HepG2 (cell line): Measurements from ENCODE around the gene FBXO33. TPM values are rescaled to one million over a fixed set of nuclear protein-coding genes. Genes with fewer than 3 reads are reported as not detected.
A peak's percentile ranks its signal among the peaks of the same experiment; 100 is the strongest.

Source experiments
- HNRNPH1 ChIP-seq: fragments of 200-400 bp; formaldehyde crosslinking; optimal IDR thresholded peaks from 2 replicates; pipeline ENCODE3; 2017; ENCODE audit warnings: mild to moderate bottlenecking, low read depth, low read length
- KAT8 ChIP-seq: IDR thresholded peaks from 2 replicates; pipeline ENCODE4 v1.6.1; 2016; ENCODE audit warnings: missing genetic modification reagents, missing compliant biosample characterization
- MEIS1 ChIP-seq: sonication (generic); formaldehyde crosslinking; IDR thresholded peaks from 2 replicates; pipeline ENCODE4 v1.9.0; 2021; ENCODE audit warnings: mild to moderate bottlenecking, missing genetic modification reagents, moderate library complexity, borderline replicate concordance
- RBFOX2 ChIP-seq: fragments of 200-400 bp; formaldehyde crosslinking; IDR thresholded peaks from 2 replicates; pipeline ENCODE4 v1.6.1; 2017; ENCODE audit warnings: low read depth, mild to moderate bottlenecking, low read length
- RELA ChIP-seq: sonication (generic); formaldehyde crosslinking; IDR thresholded peaks from 2 replicates; pipeline ENCODE4 v1.4.0; 2020; ENCODE audit warnings: missing genetic modification reagents
- SOX13 ChIP-seq, 3 experiments: fragments of 450-650 bp in 1 of 3; sonication (generic) in 1 of 3; formaldehyde crosslinking in 1 of 3; IDR thresholded peaks in 2 of 3; conservative IDR thresholded peaks in 1 of 3; 2 replicates each; pipeline versions ENCODE4 v1.5.0 to v1.6.1; 2016 to 2020; ENCODE audit warnings: antibody characterized with exemption in 1 of 3, mild to moderate bottlenecking in 1 of 3, missing compliant biosample characterization in 1 of 3, missing genetic modification reagents in 1 of 3, moderate library complexity in 1 of 3
- SP4 ChIP-seq: sonication (generic); formaldehyde crosslinking; IDR thresholded peaks from 2 replicates; pipeline ENCODE4 v1.8.1; 2023; ENCODE audit warnings: mild to moderate bottlenecking, missing genetic modification reagents
- TEAD3 ChIP-seq: optimal IDR thresholded peaks from 2 replicates; pipeline ENCODE3; 2016; ENCODE audit warnings: borderline replicate concordance
- ZMYM2 ChIP-seq: sonication (generic); formaldehyde crosslinking; IDR thresholded peaks from 2 replicates; pipeline ENCODE4 v1.8.0; 2022; ENCODE audit warnings: mild to moderate bottlenecking, missing genetic modification reagents
- ZNF441 ChIP-seq: sonication (generic); formaldehyde crosslinking; IDR thresholded peaks from 2 replicates; pipeline ENCODE4 v1.7.0; 2021; ENCODE audit warnings: missing genetic modification reagents, borderline replicate concordance
- ZNF569 ChIP-seq: sonication (generic); formaldehyde crosslinking; IDR thresholded peaks from 2 replicates; pipeline ENCODE4 v1.5.0; 2020; ENCODE audit warnings: mild to moderate bottlenecking, missing genetic modification reagents, moderate library complexity, borderline replicate concordance
- polyA plus RNA-seq, 8 experiments: library from polyadenylated mRNA; depleted of rRNA in 3 of 8; stranded (reverse) in 7 of 8; unstranded in 1 of 8; fragments of >200 nt; fragmentation: Illumina TruSeq in 4 of 8; extraction: Trizol in 4 of 8; gene quantifications; 2 replicates each; pipeline versions ENCODE4 v1.2.1 to v1.2.3, GENCODE V29; 2011 to 2016; ENCODE audit warnings: low read depth in 4 of 8, missing spikeins in 1 of 8, mixed read lengths in 1 of 8; ENCODE audit not compliant: insufficient read depth in 1 of 8
- total RNA-seq, 5 experiments: library from RNA; depleted of rRNA; stranded (reverse); fragments of >200 nt; fragmentation: Illumina TruSeq; extraction: Trizol; gene quantifications; 2 replicates each; pipeline ENCODE4 v1.2.3, GENCODE V29; 2016; ENCODE audit warnings: low read depth in 1 of 5
- TF ChIP-seq, protein P1 (sequence below): sonication (generic); formaldehyde crosslinking; IDR thresholded peaks from 2 replicates; pipeline ENCODE4 v1.4.0; 2020; ENCODE audit warnings: missing genetic modification reagents
- TF ChIP-seq, protein P2 (sequence below): sonication (generic); formaldehyde crosslinking; IDR thresholded peaks from 2 replicates; pipeline ENCODE4 v1.8.0; 2022; ENCODE audit warnings: mild to moderate bottlenecking, missing genetic modification reagents, moderate library complexity
- TF ChIP-seq, protein P3 (sequence below): sonication (generic); formaldehyde crosslinking; IDR thresholded peaks from 2 replicates; pipeline ENCODE4 v1.4.0; 2020; ENCODE audit warnings: missing genetic modification reagents
- TF ChIP-seq, protein P4 (sequence below): sonication (generic); formaldehyde crosslinking; IDR thresholded peaks from 2 replicates; pipeline ENCODE4 v1.9.0; 2021; ENCODE audit warnings: mild to moderate bottlenecking, missing genetic modification reagents
- TF ChIP-seq, protein P5 (sequence below): sonication (generic); formaldehyde crosslinking; IDR thresholded peaks from 2 replicates; pipeline ENCODE4 v1.8.0; 2022; ENCODE audit warnings: mild to moderate bottlenecking, missing genetic modification reagents; ENCODE audit not compliant: insufficient replicate concordance

Gene FBXO33
- total and polyA plus RNA-seq, 2 of the 13 experiments (the other 11 are each of a cell fraction or from before 2014, with no cell fraction given) = 15.5 to 16.9 TPM

DNA sequence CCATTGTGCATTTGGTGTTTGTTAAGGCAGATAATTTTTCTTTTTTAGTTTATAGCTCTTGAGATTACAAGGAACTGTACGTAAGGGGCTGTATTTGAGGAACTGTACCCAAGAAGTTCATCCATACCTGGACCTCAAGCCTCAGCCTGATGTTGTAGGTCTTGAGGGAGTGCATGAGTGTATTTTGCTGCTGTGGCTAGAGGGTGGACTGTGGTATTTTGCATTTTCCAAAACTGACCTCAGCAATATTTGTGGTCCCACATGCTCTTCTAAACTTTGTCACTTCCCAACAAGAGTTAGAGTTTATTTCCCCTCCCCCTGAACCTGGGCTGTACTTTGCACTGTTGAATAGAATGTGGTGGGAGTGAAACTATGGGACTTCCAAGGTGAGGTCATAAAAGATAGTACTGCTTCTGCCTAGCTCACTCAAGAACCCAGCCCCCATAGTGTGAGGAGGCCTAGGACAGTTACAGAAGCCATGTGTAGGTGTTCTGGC lies 42.2 kb upstream of the FBXO33 start (continued):
- TF ChIP-seq, protein P1, sequence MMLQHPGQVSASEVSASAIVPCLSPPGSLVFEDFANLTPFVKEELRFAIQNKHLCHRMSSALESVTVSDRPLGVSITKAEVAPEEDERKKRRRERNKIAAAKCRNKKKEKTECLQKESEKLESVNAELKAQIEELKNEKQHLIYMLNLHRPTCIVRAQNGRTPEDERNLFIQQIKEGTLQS (CRISPR knock-in tag) = peak; percentile 48; the same call in 1 of the 2 replicates
- TF ChIP-seq, protein P2, sequence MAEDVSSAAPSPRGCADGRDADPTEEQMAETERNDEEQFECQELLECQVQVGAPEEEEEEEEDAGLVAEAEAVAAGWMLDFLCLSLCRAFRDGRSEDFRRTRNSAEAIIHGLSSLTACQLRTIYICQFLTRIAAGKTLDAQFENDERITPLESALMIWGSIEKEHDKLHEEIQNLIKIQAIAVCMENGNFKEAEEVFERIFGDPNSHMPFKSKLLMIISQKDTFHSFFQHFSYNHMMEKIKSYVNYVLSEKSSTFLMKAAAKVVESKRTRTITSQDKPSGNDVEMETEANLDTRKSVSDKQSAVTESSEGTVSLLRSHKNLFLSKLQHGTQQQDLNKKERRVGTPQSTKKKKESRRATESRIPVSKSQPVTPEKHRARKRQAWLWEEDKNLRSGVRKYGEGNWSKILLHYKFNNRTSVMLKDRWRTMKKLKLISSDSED (CRISPR knock-in tag) = no peak
- no peak for TF ChIP-seq RBFOX2
- TF ChIP-seq, protein P3, sequence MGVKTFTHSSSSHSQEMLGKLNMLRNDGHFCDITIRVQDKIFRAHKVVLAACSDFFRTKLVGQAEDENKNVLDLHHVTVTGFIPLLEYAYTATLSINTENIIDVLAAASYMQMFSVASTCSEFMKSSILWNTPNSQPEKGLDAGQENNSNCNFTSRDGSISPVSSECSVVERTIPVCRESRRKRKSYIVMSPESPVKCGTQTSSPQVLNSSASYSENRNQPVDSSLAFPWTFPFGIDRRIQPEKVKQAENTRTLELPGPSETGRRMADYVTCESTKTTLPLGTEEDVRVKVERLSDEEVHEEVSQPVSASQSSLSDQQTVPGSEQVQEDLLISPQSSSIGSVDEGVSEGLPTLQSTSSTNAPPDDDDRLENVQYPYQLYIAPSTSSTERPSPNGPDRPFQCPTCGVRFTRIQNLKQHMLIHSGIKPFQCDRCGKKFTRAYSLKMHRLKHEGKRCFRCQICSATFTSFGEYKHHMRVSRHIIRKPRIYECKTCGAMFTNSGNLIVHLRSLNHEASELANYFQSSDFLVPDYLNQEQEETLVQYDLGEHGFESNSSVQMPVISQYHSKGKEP (CRISPR knock-in tag) = no peak
- 0 out of 2 replicates have a peak, but pooled peaks have one; percentile 35 for TF ChIP-seq ZMYM2 (CRISPR knock-in tag)
- peak; percentile 72 for TF ChIP-seq SP4 (CRISPR knock-in tag)
- TF ChIP-seq MEIS1 = peak; percentile 62; the same call in 1 of the 2 replicates
- TF ChIP-seq RELA = 0 out of 2 replicates have a peak, but pooled peaks have one; percentile 57
- TF ChIP-seq, protein P4, sequence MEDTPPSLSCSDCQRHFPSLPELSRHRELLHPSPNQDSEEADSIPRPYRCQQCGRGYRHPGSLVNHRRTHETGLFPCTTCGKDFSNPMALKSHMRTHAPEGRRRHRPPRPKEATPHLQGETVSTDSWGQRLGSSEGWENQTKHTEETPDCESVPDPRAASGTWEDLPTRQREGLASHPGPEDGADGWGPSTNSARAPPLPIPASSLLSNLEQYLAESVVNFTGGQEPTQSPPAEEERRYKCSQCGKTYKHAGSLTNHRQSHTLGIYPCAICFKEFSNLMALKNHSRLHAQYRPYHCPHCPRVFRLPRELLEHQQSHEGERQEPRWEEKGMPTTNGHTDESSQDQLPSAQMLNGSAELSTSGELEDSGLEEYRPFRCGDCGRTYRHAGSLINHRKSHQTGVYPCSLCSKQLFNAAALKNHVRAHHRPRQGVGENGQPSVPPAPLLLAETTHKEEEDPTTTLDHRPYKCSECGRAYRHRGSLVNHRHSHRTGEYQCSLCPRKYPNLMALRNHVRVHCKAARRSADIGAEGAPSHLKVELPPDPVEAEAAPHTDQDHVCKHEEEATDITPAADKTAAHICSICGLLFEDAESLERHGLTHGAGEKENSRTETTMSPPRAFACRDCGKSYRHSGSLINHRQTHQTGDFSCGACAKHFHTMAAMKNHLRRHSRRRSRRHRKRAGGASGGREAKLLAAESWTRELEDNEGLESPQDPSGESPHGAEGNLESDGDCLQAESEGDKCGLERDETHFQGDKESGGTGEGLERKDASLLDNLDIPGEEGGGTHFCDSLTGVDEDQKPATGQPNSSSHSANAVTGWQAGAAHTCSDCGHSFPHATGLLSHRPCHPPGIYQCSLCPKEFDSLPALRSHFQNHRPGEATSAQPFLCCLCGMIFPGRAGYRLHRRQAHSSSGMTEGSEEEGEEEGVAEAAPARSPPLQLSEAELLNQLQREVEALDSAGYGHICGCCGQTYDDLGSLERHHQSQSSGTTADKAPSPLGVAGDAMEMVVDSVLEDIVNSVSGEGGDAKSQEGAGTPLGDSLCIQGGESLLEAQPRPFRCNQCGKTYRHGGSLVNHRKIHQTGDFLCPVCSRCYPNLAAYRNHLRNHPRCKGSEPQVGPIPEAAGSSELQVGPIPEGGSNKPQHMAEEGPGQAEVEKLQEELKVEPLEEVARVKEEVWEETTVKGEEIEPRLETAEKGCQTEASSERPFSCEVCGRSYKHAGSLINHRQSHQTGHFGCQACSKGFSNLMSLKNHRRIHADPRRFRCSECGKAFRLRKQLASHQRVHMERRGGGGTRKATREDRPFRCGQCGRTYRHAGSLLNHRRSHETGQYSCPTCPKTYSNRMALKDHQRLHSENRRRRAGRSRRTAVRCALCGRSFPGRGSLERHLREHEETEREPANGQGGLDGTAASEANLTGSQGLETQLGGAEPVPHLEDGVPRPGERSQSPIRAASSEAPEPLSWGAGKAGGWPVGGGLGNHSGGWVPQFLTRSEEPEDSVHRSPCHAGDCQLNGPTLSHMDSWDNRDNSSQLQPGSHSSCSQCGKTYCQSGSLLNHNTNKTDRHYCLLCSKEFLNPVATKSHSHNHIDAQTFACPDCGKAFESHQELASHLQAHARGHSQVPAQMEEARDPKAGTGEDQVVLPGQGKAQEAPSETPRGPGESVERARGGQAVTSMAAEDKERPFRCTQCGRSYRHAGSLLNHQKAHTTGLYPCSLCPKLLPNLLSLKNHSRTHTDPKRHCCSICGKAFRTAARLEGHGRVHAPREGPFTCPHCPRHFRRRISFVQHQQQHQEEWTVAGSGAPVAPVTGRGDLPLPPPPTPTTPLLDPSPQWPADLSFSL (CRISPR knock-in tag) = peak; percentile 50; the same call in 1 of the 2 replicates
- TF ChIP-seq ZNF441 = peak; percentile 75; the same call in 1 of the 2 replicates
- TF ChIP-seq ZNF569 (CRISPR knock-in tag) = no peak
- TF ChIP-seq HNRNPH1 = no peak
- TF ChIP-seq, protein P5, sequence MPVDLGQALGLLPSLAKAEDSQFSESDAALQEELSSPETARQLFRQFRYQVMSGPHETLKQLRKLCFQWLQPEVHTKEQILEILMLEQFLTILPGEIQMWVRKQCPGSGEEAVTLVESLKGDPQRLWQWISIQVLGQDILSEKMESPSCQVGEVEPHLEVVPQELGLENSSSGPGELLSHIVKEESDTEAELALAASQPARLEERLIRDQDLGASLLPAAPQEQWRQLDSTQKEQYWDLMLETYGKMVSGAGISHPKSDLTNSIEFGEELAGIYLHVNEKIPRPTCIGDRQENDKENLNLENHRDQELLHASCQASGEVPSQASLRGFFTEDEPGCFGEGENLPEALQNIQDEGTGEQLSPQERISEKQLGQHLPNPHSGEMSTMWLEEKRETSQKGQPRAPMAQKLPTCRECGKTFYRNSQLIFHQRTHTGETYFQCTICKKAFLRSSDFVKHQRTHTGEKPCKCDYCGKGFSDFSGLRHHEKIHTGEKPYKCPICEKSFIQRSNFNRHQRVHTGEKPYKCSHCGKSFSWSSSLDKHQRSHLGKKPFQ (CRISPR knock-in tag) = no peak
- TF ChIP-seq KAT8 (CRISPR knock-in tag) = 0 out of 2 replicates have a peak, but pooled peaks have one; percentile 32
- no peak for TF ChIP-seq SOX13 (IDR thresholded peaks at IDR 0.05)
- peak in 1 of 2 experiments; percentile 10; a peak in 1 of 4 replicates for TF ChIP-seq SOX13 (CRISPR knock-in tag; conservative IDR thresholded peaks at IDR 0.05 in 1 of 2, IDR thresholded peaks at IDR 0.05 in 1 of 2)
- TF ChIP-seq TEAD3 (CRISPR knock-in tag) = peak; percentile 64
